ENCODE data around the gene GTF2H1. TPM values are rescaled to one million over a fixed set of nuclear protein-coding genes. Genes with fewer than 3 reads are reported as not detected.
A peak's percentile ranks its signal among the peaks of the same experiment; 100 is the strongest.

The GTF2H1 gene
- total and polyA plus RNA-seq, 9 of the 15 experiments (the other 6 are each of a cell fraction or from before 2014, with no cell fraction given): 56.9 to 126 (median 92.1) TPM

GRCh38 chr11:18394275-18394927 is 72.0 kb downstream of the GTF2H1 start, which contains the start of gene LDHA (continued):
- TF ChIP-seq E2F6 (IDR thresholded peaks at IDR 0.05; ENCODE audit: borderline replicate concordance in 1 of 2, extremely low read depth in 1 of 2, insufficient read depth in 1 of 2, insufficient read length in 1 of 2, low read depth in 1 of 2, low read length in 1 of 2, poor library complexity in 1 of 2, severe bottlenecking in 1 of 2) (peak; percentile 93), SRSF3 (IDR thresholded peaks at IDR 0.05; ENCODE audit: insufficient read depth, low read length) (0 out of 2 replicates have a peak, but pooled peaks have one; percentile 10), GABPA (tag; conservative IDR thresholded peaks at IDR 0.05; ENCODE audit: low read depth) (0 out of 2 replicates have a peak, but pooled peaks have one; percentile 38), ETV5 (CRISPR knock-in tag; IDR thresholded peaks at IDR 0.05; ENCODE audit: low read depth) (peak; percentile 69; the same call in 1 of the 2 replicates), FOXK2 (conservative IDR thresholded peaks at IDR 0.05 in 1 of 2, IDR thresholded peaks at IDR 0.05 in 1 of 2; ENCODE audit: low read depth in 2 of 2) (peak; percentile 19 to 67; a peak in 3 of 4 replicates), MXI1 (IDR thresholded peaks at IDR 0.05; ENCODE audit: low read depth, low read length) (peak; percentile 76), SMAD4 (CRISPR knock-in tag; conservative IDR thresholded peaks at IDR 0.05) (peak; percentile 77), MLX (CRISPR knock-in tag; conservative IDR thresholded peaks at IDR 0.05) (0 out of 4 replicates have a peak, but pooled peaks of 1 of the 2 experiments have one; percentile 73), CEBPG (CRISPR knock-in tag; IDR thresholded peaks at IDR 0.05) (0 out of 2 replicates have a peak, but pooled peaks have one; percentile 27), CEBPG (tag; conservative IDR thresholded peaks at IDR 0.05 in 1 of 2, IDR thresholded peaks at IDR 0.05 in 1 of 2) (no peak), ZNF232 (CRISPR knock-in tag; IDR thresholded peaks at IDR 0.05) (peak; percentile 86; the same call in 1 of the 2 replicates), ZNF668 (CRISPR knock-in tag; IDR thresholded peaks at IDR 0.05) (peak; percentile 40; the same call in 1 of the 2 replicates), TEAD1 (CRISPR knock-in tag; IDR thresholded peaks at IDR 0.05) (peak in 1 of 2 experiments; percentile 92; a peak in 2 of 4 replicates), EGR1 (conservative IDR thresholded peaks at IDR 0.05) (peak; percentile 63), HDAC1 (IDR thresholded peaks at IDR 0.05) (peak in 1 of 2 experiments; percentile 96; a peak in 2 of 4 replicates), MAX (CRISPR knock-in tag; IDR thresholded peaks at IDR 0.05) (peak; percentile 98), PHF8 (IDR thresholded peaks at IDR 0.05; ENCODE audit: borderline replicate concordance, low read length) (peak; percentile 97), RBM34 (IDR thresholded peaks at IDR 0.05; ENCODE audit: borderline replicate concordance, insufficient read depth, low read length) (no peak), NCOR1 (IDR thresholded peaks at IDR 0.05) (peak; percentile 50), HES1 (IDR thresholded peaks at IDR 0.05; ENCODE audit: low read depth) (peak; percentile 44; the same call in 1 of the 2 replicates), ID3 (CRISPR knock-in tag; IDR thresholded peaks at IDR 0.05) (no peak), ID3 (tag; IDR thresholded peaks at IDR 0.05) (peak; percentile 77), EP300 (IDR thresholded peaks at IDR 0.05; ENCODE audit: low read length) (peak; percentile 30; the same call in 1 of the 2 replicates), ATF7 (IDR thresholded peaks at IDR 0.05) (peak; percentile 96)

Data from K562 (cell line).